Tibial nerve (tissue), 4 donors: Measurements from ENCODE around the gene CHKA. TPM values are rescaled to one million over a fixed set of nuclear protein-coding genes. Genes with fewer than 3 reads are reported as not detected.
A peak's percentile ranks its signal among the peaks of the same experiment; 100 is the strongest.

Experiments used
- DNase-seq, 2 donors: peaks; one replicate each; pipeline ENCODE4 v3.0.0-alpha.2; 2019; ENCODE audit warnings: low spot score in 2 of 2
- H3K27ac ChIP-seq, 4 donors: fragments of 200-600 bp; sonication (generic) in 3 of 4; one replicate each; pipeline ENCODE4 v1.5.1; 2017 to 2019; ENCODE audit warnings: mild to moderate bottlenecking in 1 of 4
- H3K27me3 ChIP-seq, 2 donors: fragments of 200-600 bp; sonication (generic) in 1 of 2; one replicate each; pipeline versions ENCODE4 v1.5.1 to v1.6.0; 2017 to 2019
- H3K36me3 ChIP-seq, 3 donors: fragments of 200-600 bp; sonication (generic); one replicate each; pipeline ENCODE4 v1.5.1; 2018 to 2019
- H3K4me1 ChIP-seq, 4 donors: fragments of 200-600 bp; sonication (generic) in 3 of 4; one replicate each; pipeline ENCODE4 v1.5.1; 2017 to 2019
- H3K4me3 ChIP-seq, 4 donors: fragments of 200-600 bp; sonication (generic) in 3 of 4; one replicate each; pipeline ENCODE4 v1.5.1; 2017 to 2019; ENCODE audit warnings: mild to moderate bottlenecking in 1 of 4, moderate library complexity in 1 of 4
- H3K9me3 ChIP-seq, 4 donors: fragments of 200-600 bp; sonication (generic) in 3 of 4; one replicate each; pipeline ENCODE4 v1.5.1; 2017 to 2019
- EP300 ChIP-seq, 2 donors: sonication (generic); formaldehyde crosslinking; IDR thresholded peaks; one replicate each; pipeline ENCODE4 v1.6.1; 2017; ENCODE audit warnings: antibody characterized with exemption in 2 of 2, mild to moderate bottlenecking in 1 of 2
- POLR2A ChIP-seq, 2 donors: fragments of 450-650 bp; IDR thresholded peaks; one replicate each; pipeline ENCODE4 v1.6.1; 2017; ENCODE audit warnings: antibody characterized with exemption in 2 of 2, mild to moderate bottlenecking in 2 of 2, moderate library complexity in 2 of 2
- WGBS, 2 donors: methylation state at CpG; one replicate each; pipeline ENCODE4 v1.1.5; 2018; 5-methylcytosine and 5-hydroxymethylcytosine counted together
- total RNA-seq, 4 donors: library from RNA; depleted of rRNA; stranded (reverse); fragments of >200 nt; gene quantifications; one replicate each; pipeline ENCODE4 v1.1.0, GENCODE V29; 2016
- TF ChIP-seq, protein P1 (sequence below), 5 experiments: fragments of 200-600 bp in 3 of 5; fragments of 450-650 bp in 2 of 5; sonication (generic) in 3 of 5; IDR thresholded peaks; one replicate each; pipeline ENCODE4 v1.5.1; 2016 to 2019; ENCODE audit warnings: antibody characterized with exemption in 5 of 5, mild to moderate bottlenecking in 3 of 5, moderate library complexity in 2 of 5

Gene CHKA
- total RNA-seq, 4 donors from 2014 or later: 53.7 to 83.9 (median 78.0) TPM

DNA sequence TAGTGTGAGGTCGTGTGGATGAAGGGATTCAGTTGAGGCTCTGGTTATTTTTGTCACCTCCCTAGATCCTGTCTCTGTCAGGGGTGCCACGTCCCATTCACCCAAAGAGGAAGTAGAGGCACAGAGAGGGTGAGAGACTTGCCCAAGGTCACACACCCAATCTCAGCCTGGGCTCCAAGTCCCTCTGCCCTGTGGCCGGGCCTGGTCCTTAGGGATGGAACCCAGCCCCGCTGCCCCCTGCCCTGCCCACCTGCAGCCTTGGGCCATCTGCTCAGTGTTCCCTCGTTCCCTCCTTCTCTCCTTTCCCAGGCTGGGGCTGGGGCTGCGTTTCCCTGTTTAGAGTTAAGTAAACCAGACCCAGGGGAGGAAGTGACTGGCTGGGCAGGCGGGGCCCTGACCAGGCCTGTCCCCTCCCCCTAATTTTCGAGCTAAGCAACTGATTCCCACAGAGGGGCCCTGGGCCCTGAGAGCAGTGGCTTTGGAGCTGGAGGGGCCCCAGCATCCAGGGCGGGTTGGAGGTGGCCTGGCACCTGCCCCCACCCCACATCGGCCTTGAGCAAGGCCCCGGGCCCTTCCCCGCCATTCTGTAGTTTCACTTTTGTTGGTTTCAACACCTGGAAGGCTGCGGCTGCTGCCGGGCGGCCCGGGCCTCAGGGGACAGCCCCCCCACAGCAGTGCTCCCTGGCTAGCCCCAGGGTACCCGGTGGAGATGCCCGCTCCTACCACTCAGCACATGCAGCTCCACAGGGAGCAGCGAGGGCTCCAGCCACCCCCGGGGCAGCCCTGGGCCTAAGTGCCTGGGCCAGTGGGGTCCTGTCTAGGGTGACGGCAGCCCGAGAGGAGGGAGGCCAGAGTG is 80.9 kb downstream of the CHKA start:
- WGBS, 2 donors: 26 to 35% methylated on average over 20 to 22 of the region's 22 CpGs
- peaks cover 0 to 53% (median 2%) of the 10 kb centered on the region in 3 donors for H3K36me3 ChIP-seq
- peaks cover 0 to 76% (median 40%) of the 10 kb centered on the region in 4 donors for H3K4me1 ChIP-seq

DNA sequence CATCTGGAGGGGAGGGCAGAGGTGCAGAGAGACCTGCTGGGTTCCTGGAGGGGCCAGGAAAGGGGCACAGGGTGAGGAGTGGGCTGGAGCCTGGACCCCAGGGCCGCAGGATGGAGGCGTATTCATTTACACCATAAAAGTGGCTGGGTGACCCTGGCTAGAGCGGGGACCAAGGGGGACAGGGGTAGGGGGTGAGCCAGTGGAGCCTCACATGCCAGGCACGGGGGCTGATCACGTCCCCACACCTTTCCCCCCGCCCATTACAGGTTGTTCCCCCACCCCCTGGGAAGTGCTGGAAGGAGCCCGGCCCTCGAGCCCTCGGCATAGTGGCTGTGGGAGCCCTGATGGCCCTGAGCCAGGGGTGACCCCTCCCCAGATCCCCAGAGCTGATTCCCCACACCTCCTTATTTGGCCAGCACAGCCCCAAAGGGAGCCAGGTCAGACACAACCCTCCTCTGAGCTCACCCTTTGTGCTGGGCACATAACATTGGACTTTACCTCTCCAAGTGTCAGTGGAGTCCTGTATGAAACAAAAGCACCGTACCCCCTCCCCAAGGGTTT is 81.6 kb downstream of the CHKA start:
- DNase-seq: no peak
- peaks cover 0 to 76% (median 40%) of the 10 kb centered on the region in 4 donors for H3K4me1 ChIP-seq
- TF ChIP-seq EP300 (IDR thresholded peaks at IDR 0.05) (no peak), POLR2A (IDR thresholded peaks at IDR 0.05) (no peak)
- H3K27me3 ChIP-seq: no peaks in the 10 kb centered on the region
- H3K9me3 ChIP-seq: no peaks in the 10 kb centered on the region
- peaks cover 0 to 53% (median 2%) of the 10 kb centered on the region in 3 donors for H3K36me3 ChIP-seq
- peak overlapping the region; percentile 57 to 95 (median 74) for H3K4me3 ChIP-seq
- peak overlapping the region; percentile 71 to 94 (median 94) for H3K27ac ChIP-seq
- 32 to 44% methylated on average over 6 of the region's 10 CpGs for WGBS, 2 donors

More for the DNA sequence above, 80.9 kb downstream of the CHKA start:
- Histone ChIP-seq H3K27me3 (no peaks in the 10 kb centered on the region), H3K27ac (peak overlapping the region; percentile 71 to 94 (median 94)), H3K4me3 (peak overlapping the region; percentile 57 to 95 (median 74)), H3K9me3 (no peaks in the 10 kb centered on the region)
- TF ChIP-seq EP300 (IDR thresholded peaks at IDR 0.05) (peak in 1 of 2 donors; percentile 25), POLR2A (IDR thresholded peaks at IDR 0.05) (peak in 1 of 2 donors; percentile 23)
- TF ChIP-seq, protein P1, sequence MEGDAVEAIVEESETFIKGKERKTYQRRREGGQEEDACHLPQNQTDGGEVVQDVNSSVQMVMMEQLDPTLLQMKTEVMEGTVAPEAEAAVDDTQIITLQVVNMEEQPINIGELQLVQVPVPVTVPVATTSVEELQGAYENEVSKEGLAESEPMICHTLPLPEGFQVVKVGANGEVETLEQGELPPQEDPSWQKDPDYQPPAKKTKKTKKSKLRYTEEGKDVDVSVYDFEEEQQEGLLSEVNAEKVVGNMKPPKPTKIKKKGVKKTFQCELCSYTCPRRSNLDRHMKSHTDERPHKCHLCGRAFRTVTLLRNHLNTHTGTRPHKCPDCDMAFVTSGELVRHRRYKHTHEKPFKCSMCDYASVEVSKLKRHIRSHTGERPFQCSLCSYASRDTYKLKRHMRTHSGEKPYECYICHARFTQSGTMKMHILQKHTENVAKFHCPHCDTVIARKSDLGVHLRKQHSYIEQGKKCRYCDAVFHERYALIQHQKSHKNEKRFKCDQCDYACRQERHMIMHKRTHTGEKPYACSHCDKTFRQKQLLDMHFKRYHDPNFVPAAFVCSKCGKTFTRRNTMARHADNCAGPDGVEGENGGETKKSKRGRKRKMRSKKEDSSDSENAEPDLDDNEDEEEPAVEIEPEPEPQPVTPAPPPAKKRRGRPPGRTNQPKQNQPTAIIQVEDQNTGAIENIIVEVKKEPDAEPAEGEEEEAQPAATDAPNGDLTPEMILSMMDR (IDR thresholded peaks at IDR 0.05): no peak
- peak; percentile 44 to 48 for DNase-seq

DNA sequence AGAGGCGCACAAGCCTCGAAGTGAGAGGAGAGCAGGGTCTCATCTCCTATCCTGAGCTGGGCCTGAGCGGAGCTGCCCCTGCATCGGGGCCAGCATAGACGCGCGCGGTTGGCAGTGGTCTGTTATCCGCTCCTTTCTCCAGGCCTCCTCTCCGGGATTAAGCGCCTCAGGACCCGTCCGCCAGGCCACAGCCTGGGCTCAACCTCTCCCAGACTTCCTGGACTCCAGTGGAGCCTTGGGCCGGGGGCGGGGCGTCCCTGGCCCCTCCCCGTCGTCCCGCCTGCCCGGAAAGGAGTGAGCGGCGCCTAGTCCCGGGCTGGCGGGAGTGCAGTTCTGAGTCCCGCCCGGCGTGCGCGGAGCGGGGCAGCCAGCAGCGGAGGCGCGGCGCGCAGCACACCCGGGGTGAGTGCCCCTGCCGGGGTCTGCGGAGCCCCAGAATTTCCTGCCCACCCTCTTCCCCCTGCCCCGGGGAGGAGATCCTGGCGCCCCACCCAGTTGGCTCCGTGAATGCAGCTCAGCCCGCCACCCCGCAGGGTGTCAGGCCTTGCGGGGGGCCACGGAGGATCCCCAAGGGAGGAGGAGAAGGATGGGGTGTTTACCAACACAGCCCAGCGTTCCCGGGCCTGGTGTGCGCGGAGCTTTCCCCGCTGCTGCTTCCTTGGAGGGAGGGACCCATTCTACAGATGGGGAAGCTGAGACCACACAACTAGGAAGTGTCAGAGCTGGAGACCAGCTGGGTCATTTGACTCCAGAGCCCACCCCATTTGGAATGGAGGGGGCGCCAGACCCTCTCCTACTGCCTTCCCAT is 82.3 kb downstream of the CHKA start, which contains the start of gene TCIRG1:
TSS of gene TCIRG1 (plus strand) at position 308 of the 808 bp plus-strand sequence. CDS start 2,247 bp downstream, outside the sequence.
- H3K27me3 ChIP-seq: no peaks in the 10 kb centered on the region
- WGBS, 2 donors: 11 to 31% methylated on average over 8 to 29 of the region's 51 CpGs
- peak; percentile 83 to 84 for DNase-seq
- peak; percentile 87 to 97 for TF ChIP-seq POLR2A (IDR thresholded peaks at IDR 0.05)
- TF ChIP-seq, protein P1 (IDR thresholded peaks at IDR 0.05): peak in 2 of 5 experiments; percentile 77 to 79
- peak in 1 of 2 donors; percentile 94 for TF ChIP-seq EP300 (IDR thresholded peaks at IDR 0.05)
- H3K36me3 ChIP-seq: peaks cover 0 to 53% (median 2%) of the 10 kb centered on the region in 3 donors
- H3K4me3 ChIP-seq: peak within 1 kb of the TSS; percentile 57 to 95 (median 74)
- H3K9me3 ChIP-seq: no peaks in the 10 kb centered on the region
- peaks cover 0 to 76% (median 40%) of the 10 kb centered on the region in 4 donors for H3K4me1 ChIP-seq
- H3K27ac ChIP-seq: peak within 1 kb of the TSS; percentile 71 to 94 (median 94)

DNA sequence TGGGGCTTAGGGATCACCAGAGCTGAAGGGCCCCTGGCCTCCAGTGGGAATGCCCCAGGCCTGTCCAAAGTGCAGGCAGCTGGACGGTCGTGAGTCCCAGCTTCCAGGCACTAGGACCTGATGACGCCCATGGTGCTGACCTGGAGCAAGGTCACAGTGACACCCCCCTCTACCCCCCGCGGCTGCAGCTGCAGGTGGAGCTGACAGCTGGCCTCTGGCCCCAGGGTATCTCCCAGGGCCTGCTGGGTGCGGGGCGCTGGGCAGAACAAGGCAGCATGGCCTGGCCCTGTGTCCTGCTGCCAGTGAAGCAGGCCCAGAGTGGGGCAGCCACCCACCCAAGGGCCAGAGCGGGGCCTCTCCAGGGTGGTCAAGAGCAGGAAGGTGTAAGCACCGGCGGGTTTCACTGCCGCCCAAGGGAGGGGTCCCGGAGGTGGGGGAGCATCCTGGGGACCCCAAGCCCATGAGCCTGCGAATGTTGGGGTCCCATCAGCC is 82.9 kb downstream of the CHKA start:
- WGBS, 2 donors: 28 to 34% methylated on average over 11 of the region's 13 CpGs
- no peaks in the 10 kb centered on the region for H3K27me3 ChIP-seq
- peaks cover 0 to 53% (median 6%) of the 10 kb centered on the region in 3 donors for H3K36me3 ChIP-seq
- DNase-seq: no peak
- peak overlapping the region; percentile 57 to 95 (median 74) for H3K4me3 ChIP-seq
- H3K9me3 ChIP-seq: no peaks in the 10 kb centered on the region
- peak overlapping the region; percentile 71 to 94 (median 94) for H3K27ac ChIP-seq
- H3K4me1 ChIP-seq: peaks cover 0 to 71% (median 40%) of the 10 kb centered on the region in 4 donors
- TF ChIP-seq POLR2A (IDR thresholded peaks at IDR 0.05): no peak
- TF ChIP-seq, protein P1 (IDR thresholded peaks at IDR 0.05): no peak
- TF ChIP-seq EP300 (IDR thresholded peaks at IDR 0.05): no peak
